ENCODE measurements around the gene MAPK8.

GRCh38 chr10:48390933-48391845, 84.7 kb downstream of the MAPK8 start:
- TF ChIP-seq POLR2AphosphoS5 (IDR thresholded peaks at IDR 0.05): no peak
- no peak for TF ChIP-seq POLR2A (IDR thresholded peaks at IDR 0.05)
- TF ChIP-seq CTCF (IDR thresholded peaks at IDR 0.05): no peak

Measured in suprapubic skin (tissue), 4 donors.